Bronchial epithelial cell (primary cell): ENCODE results near the gene TTBK1. TPM values are rescaled to one million over a fixed set of nuclear protein-coding genes. Genes with fewer than 3 reads are reported as not detected.

ENCODE experiments used
- DNase-seq: peaks from one replicate; pipeline ENCODE4 v3.0.0-alpha.2; 2010; ENCODE audit warnings: low read depth
- FAIRE-seq: peaks from 2 replicates; lab custom pipeline; 2011; peaks lifted over from hg19 to GRCh38; lab: Jason Lieb, UNC
- H3K27me3 ChIP-seq: 2 replicates; pipeline ENCODE4 v1.5.1; 2011; ENCODE audit warnings: low read length; ENCODE audit not compliant: control insufficient read depth, insufficient read depth
- H3K36me3 ChIP-seq: 2 replicates; pipeline ENCODE4 v1.5.1; 2011; ENCODE audit warnings: low read length; ENCODE audit not compliant: control insufficient read depth, insufficient read depth
- H3K4me3 ChIP-seq: 2 replicates; pipeline ENCODE4 v1.5.1; 2011; ENCODE audit warnings: mild to moderate bottlenecking, low read depth, low read length, control low read depth
- total RNA-seq: library from RNA; depleted of rRNA; stranded (reverse); fragments of >200 nt; gene quantifications from 2 replicates; pipeline ENCODE4 v1.2.1, GENCODE V29; 2014
- TF ChIP-seq, protein P1 (sequence below): IDR thresholded peaks from 2 replicates; pipeline ENCODE4 v1.5.1; 2011; ENCODE audit warnings: mild to moderate bottlenecking, moderate library complexity, low read length, control low read depth, inconsistent platforms; ENCODE audit not compliant: insufficient read depth, severe bottlenecking

The TTBK1 gene
- total RNA-seq, 1 donor from 2014 or later: not detected

DNA sequence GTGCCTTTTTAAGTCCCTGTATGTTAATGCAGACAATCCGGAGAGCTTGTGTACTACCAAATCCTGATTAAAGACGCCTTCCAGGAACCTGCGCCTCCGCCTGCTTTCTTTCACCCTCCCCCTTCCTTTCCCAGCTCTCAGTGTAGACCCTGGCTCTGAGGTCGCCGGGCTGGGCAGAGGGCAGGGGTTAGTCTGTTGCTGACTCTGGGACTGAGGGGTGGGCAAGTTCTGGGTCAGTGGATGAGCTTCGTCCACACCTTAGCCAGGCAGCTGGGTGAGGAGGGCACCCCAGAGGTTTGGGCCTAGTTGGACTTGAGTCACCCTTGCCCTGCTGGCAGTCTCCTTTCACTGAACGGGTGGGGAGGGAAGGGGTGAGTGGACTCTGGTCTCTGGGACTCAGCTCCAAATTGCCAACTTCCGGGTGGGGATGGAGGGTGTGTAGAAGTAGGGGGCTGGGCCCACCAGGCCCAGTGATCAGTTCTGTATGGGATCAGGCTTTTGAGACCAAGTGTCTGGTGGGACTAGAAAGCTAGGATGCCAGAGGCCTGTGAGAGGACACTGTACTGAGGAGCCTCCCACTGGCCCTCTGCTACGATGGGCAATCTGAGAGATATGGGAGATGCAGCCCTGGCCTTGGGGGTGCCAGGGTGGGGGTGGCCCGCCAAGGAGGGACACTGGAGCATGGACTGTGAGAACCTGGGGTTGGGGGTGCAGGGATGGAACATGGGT is 33.5 kb downstream of the TTBK1 start:
- H3K36me3 ChIP-seq: no peaks in the 10 kb centered on the region
- peaks cover 26% of the 10 kb centered on the region for H3K27me3 ChIP-seq

DNA sequence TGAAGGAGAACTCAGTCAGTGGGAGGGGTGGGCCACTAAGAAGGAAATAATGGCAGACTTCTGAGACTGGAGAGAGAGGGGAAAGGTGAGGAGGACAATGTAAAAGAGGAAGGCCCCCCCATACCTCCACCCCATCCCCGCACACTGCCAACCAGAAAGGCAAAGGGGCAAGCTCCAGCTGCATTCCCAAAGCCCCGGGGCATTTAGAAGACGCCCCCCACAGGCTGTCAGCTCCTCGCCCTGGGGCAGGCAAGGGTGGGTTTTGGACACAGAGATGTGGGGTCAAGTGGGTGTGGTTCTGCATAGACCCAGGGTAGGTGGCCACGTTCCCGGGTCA is 34.0 kb downstream of the TTBK1 start:
- TF ChIP-seq, protein P1, sequence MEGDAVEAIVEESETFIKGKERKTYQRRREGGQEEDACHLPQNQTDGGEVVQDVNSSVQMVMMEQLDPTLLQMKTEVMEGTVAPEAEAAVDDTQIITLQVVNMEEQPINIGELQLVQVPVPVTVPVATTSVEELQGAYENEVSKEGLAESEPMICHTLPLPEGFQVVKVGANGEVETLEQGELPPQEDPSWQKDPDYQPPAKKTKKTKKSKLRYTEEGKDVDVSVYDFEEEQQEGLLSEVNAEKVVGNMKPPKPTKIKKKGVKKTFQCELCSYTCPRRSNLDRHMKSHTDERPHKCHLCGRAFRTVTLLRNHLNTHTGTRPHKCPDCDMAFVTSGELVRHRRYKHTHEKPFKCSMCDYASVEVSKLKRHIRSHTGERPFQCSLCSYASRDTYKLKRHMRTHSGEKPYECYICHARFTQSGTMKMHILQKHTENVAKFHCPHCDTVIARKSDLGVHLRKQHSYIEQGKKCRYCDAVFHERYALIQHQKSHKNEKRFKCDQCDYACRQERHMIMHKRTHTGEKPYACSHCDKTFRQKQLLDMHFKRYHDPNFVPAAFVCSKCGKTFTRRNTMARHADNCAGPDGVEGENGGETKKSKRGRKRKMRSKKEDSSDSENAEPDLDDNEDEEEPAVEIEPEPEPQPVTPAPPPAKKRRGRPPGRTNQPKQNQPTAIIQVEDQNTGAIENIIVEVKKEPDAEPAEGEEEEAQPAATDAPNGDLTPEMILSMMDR: no peak
- H3K27me3 ChIP-seq: peaks cover 26% of the 10 kb centered on the region
- no peak for DNase-seq
- no peak for FAIRE-seq
- H3K4me3 ChIP-seq: no peak overlapping the region
- no peaks in the 10 kb centered on the region for H3K36me3 ChIP-seq

More for the DNA sequence above, 33.5 kb downstream of the TTBK1 start:
- FAIRE-seq (no peak), DNase-seq (no peak)
- TF ChIP-seq, protein P1: no peak
- no peak overlapping the region for H3K4me3 ChIP-seq

DNA sequence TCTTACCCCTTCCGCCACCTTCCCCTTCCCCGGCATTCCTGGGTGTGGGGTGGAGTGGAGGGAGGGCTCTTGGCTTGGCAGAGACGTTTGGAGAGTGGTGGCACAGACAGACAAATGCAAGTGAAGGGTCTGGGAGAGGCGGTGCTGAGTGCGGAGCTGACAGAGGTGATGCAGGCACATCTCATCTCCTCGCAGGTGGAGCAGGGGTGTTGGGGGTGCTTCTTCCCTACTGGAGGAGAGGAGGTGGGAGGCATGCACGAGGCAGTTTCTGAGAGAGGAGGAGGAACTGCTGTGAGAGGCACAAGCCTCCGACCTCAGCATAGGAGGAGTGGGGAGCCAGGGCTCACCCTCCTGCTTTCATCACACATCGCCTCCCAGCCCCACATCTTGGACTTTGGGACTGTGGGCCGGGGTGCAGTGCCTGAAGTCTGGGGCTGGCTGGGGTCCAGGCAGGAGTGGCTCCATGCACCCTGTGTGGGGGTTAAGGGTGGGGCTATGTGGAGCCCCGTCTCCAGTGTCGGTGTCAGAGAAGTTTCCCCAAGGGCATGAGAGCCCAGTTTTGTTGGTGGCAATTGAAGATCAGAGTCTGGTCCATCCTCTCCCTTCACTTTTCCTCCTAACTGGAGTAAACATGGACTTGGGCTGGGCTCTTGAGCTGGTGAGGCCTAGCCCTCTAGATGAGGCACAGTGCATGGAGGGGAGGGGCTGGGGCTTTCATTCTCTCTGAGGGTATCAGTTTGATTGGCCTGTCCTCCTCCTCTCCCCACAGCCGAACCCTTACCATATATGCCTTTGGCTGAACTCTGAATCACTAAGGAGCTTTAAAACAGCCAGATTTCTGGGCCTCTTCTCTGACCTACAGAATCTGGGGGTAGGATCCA is 34.6 kb downstream of the TTBK1 start:
- H3K4me3 ChIP-seq: no peak overlapping the region
- DNase-seq (no peak), FAIRE-seq (peak; percentile 36)
- TF ChIP-seq, protein P1: no peak
- peaks cover 26% of the 10 kb centered on the region for H3K27me3 ChIP-seq
- no peaks in the 10 kb centered on the region for H3K36me3 ChIP-seq

DNA sequence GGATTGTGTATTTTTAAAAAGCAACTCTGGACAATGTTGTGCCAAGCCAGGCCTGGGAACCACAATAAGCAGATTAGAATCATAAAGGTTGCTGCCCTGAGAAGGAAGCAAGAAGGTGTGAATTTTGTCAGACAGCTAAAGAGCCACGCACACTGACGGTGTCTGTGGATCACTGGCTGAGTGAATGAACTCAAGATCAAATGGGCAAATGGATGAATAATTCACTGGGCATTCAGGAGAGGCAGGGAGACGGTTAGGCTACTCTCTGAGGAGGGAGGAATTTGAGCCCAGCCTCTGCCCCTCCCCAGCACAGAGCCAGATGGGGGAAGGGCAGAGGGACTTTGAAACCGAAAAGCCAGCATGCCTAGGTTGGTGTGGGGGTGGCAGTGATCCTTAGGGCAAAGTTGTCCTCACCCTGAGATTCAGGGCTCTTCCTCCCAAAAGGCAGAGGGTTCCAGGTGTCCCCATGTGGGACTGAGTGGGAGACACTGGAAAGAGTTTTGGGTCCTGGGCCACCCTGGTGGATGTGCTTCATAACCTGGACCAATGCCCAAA is 35.3 kb downstream of the TTBK1 start:
- Histone ChIP-seq H3K27me3 (peaks cover 24% of the 10 kb centered on the region), H3K36me3 (no peaks in the 10 kb centered on the region), H3K4me3 (no peak overlapping the region)
- FAIRE-seq (peak; percentile 62), DNase-seq (peak; percentile 23)
- TF ChIP-seq, protein P1: no peak

DNA sequence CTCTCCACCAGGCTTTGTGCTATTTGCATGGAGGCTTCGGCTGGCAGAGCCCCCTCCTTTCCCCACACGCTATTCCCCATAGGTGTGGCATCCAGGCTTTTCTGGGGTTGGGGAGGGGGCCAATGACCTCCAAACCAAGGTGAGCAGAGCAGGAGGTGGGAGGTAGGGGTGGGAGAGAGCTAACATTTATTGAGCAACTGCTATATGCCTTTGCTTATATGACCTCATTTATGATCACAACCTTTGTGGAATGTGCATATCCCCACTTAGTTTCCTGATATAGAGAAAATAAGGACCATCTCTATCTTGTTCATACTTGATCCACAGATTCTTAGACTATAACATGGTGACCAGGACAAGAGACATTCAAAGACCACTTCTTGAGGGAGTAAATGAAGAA is 37.0 kb downstream of the TTBK1 start:
- no peak for DNase-seq
- peaks cover 11% of the 10 kb centered on the region for H3K27me3 ChIP-seq
- no peaks in the 10 kb centered on the region for H3K36me3 ChIP-seq

More for the DNA sequence above, 37.0 kb downstream of the TTBK1 start:
- TF ChIP-seq, protein P1: no peak
- FAIRE-seq: no peak
- H3K4me3 ChIP-seq: no peak overlapping the region
